HG03103 (cell line): Measurements from ENCODE around the gene POLR1G.
"Not testable (repeated sequence)": the region's sequence is repeated elsewhere in the genome, so short reads cannot be mapped to it uniquely, and the experiment has no call there.

Source experiments
- ATAC-seq: cut with Tn5 transposase; IDR thresholded peaks from one replicate; pipeline ENCODE4 v1.9.1; 2021; ENCODE audit warnings: low read depth; ENCODE audit not compliant: unreplicated experiment

POLR1G gene

DNA sequence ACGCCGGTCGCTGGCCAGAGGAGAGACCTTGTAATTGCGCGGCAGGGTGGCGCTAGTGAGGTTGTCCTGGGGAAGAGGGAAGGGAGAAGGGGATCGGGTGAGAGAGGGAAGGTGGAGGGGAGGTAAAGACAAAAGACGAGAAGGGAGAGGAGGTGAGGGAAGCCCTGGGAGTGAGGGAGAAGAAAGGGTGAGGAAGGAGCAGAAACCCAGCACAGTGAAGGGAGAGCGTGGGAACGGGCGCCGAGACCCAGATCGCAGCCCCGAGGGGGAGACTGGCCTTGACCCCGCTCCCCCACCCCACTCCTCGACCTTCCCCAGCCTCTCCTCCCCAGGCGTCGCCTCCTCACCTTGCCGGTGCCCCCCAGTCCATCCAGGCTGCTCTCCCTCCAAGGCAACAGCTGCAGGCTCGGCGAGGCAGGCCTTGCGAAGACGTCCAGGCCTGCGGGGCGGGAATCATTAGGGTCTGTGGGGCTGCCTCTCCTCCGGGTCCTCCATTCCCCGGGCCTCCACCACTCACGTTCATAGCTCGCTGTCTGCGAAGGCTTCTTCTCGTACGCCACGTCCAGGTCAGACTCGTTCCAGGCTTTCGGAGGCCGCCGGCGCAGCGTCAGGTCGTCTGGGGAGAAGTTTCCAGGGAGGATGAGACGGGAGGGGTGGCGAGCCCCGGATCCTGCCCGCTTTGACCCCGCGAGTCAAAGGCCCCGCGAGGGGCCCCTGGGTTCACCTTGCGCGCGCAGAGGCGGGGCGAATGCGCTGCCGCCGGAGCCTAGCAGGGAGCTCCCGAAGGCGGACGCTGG, 10.4 kb upstream of the POLR1G start:
- ATAC-seq, result no peak

DNA sequence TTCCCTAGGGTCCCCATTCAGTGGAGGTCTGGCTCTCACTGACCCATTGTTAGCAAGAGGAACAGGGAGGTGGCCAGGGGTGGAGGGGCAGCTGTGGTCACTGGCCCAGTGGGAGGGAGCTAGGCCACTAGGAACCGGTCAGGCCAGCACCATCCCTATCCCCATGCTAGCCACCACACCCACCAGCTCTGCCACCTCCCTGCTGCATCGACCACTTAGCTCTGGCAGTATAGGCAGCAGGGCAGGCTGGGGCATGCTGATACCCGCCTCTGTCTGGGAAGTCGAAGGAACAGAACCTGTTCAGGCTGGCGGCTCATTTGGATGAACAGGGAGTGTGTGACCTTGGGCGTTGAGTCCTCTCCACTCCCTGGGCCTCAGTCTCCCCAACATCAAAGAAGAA, 6.3 kb upstream of the POLR1G start:
- ATAC-seq, result no peak

DNA sequence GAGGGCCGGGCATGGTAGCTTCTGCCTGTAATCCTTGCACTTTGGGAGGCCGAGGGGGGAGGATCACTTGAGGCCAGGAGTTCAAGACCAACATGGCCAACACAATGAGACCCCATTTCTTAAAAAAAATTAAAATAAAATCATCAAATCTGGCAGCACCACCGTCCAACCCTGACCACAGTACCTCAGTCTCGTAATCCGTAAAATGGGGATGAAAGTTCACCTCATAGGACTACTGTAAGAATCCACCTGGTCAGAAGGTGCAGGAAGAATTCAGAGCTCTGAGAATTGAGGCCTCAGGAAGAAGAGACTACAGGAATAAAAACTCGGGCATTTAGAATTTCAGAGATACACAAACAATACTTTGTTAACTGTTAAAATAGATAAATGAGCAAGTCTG, 4.6 kb upstream of the POLR1G start:
- no peak for ATAC-seq

DNA sequence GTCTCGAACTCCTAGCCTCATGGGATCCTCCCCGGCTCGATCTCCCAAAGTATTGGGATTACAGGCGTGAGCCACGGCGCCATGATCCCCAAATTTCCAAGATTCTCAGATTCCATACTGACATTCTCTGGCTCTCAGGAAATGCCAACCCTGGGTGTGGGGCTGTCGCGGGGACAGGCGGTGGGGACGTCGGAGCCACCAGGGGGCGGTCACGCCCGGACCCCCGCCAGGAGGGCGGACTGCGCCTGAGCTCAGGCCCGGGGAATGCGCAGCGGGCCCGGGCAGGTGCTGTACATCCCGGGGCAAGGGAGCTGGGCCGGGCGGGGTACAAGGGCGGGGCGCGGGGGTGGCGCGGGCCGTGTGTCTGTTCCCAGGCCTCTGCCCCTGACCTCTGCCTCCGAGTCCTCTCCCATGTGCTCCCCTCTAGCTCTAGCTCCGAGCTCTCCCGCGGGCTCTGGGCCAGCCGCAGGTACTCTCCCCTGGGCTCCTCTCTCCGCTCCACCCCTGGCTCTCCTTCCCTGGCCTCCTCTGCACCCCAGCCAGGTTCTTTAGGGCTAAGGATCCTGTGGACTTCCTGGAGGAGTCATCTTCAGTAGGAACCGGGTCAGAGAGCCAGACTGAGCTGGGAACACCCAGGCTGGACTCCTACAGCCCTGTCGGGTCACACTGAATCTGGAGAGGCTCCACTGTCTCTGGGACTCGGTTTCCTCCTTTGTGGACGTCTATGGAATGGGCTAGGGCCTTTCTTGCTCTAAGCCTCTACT, 4.0 kb upstream of the POLR1G start:
- no peak for ATAC-seq

DNA sequence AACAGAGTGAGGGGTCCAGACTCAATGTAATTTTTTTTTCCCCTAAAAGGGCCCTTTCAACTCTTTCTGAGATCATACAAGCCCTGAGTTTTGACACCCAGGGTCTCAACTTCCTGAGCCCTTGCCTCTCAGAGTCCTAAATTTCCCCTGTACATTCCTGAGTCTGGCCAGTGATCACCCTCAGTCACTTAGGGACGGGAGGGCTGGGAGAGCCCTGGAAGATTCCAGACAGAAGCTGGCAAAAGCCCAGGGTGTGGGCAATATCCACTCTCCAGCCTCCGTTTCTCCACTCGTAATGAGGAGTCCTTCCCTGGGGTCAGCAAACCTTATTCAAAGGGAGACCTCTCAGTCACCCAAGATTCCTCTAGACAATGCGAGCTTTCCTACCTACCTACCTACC, 3.2 kb upstream of the POLR1G start:
- no peak for ATAC-seq

DNA sequence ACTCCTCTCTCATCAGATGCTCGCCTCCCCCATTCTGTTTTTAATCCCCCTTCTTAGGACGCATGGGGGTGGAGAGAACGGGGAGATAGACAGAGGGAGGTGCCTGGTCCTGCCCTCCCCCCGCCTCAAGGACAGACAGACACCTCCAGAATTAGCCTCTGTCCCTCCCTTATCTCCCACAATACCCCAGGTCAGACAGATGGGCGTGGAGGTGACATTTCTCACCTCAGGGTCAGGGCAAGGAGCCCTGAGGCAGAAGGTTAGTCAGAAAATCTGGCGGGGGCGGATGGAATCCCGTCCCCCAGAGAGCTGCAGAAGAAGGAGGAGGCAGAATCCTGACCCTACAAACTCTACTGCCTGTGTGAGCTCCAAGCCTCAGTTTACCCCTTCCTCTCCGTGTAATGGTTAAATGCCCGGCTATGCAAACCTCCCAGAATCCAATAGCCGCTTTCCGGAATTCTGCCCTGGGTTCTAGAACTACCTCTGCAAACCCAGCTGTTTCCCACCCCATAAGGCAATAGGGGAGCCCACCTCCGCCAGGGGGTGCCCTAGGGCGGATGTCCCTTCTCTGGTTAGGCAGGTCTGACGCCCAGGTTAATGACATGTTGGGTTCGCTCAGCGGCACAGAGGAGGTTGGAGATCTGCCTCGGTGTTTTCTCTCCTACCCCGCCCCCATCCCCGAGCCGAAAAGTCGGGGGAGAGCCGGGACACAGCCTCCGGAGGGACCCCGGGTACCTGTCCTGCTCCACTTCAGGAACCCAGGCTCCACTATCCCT, 2.5 kb upstream of the POLR1G start:
- no peak for ATAC-seq

DNA sequence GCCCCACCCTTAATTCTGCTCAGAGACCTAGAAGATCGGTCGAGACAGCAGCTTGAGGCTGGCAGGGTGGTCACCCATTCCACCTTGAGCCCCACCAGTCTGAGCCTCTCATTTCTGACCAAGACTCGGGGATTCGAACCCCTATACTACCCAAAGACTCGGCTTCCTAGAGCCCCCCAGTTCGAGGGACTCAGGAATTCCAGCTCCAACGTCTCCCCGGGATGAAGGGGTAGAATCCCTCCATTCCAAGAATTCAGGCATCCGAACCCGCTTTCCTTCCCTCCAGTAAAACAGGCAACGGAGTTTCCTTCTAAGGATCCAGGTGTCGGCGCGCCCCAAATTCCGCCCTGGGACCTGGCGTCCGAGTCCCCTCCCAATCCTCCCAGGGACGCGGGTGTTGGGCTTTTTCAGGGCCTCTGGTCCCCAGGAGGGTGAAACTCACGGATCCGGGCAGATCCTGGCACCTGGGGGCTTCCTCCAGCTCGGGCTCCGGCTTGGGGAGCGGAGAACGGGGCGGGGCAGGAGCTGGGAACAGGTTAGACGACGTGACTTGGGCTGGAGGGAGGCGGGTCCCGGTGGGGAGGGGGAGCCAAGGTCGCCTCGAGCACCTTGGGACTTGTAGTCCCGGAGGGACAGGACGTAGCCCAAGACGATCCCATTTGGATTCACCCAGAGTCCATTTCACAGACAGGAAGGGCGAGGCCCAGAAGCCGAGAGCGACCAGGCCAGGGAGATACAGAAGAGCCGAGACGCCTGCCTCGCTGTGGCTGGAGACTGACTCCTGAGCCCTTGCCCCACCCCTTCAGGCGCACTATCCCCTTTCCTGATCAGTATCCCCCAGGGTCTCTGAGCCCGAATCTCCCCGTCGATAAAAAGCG, 1.6 kb upstream of the POLR1G start, which contains the start of gene PPP1R13L:
PPP1R13L (minus strand) TSS at position 513 of the 878 bp plus-strand sequence. CDS start 6,751 bp downstream, outside the sequence.
- no peak for ATAC-seq

DNA sequence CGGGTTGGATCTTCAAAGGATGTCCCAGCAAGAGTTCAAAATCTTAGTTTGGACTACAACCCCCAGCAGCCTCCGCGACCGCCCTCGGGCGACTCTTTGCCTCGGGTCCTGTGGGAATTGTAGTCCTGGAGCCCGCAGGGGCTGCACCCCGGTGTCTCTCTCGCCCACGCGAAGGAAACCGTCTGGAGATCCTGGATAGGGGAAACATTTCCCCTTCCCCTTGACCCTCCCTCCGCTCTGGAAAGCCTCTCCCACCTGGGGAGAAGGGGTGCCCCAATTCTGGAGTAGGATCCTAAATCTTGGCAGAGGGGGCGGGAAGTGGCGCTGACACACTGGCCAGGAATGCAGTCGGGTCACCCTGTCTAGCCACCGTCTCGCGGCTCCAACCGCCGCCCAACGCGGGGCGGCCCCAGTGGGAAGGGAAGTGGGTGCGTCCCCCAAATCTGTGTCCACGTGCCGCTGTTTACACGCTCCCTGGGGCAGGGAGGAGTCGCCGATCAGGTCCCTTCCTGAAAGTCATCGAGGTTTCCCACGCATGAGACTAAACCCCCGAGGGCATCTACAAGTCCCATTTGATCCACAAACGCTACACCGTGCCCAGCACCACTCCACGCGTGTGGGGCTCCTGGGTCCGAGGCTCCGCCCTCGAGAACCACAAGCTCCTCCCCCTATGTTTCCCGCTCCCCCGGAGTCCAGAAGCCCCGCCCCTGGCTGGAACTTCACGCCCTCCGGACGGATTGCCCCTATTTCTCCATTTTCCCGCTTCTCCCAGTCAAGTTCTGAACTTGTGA, 814 bp upstream of the POLR1G start:
- ATAC-seq, result peak; percentile 43

DNA sequence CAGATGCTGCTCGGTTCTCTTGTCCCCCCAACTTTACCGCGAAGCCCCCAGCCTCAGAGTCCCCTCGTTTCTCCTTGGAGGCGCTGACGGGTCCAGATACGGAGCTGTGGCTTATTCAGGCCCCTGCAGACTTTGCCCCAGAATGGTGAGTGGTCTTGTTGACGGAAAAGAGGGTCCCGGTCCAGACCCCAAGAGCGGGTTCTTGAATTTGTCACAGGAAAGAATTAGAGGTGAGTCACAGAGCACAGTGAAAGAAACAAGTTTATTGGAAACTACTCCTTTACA, 589 bp downstream of the POLR1G start:
- ATAC-seq, result no peak

DNA sequence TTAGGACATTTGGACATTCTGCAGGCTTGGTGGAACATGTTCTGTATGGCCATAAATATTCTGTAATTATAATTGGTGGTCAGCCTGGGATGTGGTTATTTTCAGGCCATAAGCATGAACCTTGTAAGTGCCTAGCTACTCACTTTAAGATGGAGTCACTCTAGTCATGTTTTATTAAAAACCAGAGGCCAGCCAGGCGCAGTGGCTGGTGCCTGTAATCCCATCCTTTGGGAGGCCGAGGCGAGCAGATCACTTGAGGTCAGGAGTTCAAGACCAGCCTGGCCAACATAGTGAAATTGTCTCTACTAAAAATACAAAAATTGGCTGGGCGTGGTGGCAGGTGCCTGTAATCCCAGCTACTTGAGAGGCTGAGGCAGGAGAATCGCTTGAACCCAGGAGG, 1.1 kb downstream of the POLR1G start:
- ATAC-seq, result not testable (repeated sequence)

DNA sequence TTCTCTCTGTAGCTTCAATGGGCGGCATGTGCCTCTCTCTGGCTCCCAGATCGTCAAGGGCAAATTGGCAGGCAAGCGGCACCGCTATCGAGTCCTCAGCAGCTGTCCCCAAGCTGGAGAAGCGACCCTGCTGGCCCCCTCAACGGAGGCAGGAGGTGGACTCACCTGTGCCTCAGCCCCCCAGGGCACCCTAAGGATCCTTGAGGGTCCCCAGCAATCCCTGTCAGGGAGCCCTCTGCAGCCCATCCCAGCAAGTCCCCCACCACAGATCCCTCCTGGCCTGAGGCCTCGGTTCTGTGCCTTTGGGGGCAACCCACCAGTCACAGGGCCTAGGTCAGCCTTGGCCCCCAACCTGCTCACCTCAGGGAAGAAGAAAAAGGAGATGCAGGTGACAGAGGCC, 1.7 kb downstream of the POLR1G start:
- ATAC-seq, result no peak

DNA sequence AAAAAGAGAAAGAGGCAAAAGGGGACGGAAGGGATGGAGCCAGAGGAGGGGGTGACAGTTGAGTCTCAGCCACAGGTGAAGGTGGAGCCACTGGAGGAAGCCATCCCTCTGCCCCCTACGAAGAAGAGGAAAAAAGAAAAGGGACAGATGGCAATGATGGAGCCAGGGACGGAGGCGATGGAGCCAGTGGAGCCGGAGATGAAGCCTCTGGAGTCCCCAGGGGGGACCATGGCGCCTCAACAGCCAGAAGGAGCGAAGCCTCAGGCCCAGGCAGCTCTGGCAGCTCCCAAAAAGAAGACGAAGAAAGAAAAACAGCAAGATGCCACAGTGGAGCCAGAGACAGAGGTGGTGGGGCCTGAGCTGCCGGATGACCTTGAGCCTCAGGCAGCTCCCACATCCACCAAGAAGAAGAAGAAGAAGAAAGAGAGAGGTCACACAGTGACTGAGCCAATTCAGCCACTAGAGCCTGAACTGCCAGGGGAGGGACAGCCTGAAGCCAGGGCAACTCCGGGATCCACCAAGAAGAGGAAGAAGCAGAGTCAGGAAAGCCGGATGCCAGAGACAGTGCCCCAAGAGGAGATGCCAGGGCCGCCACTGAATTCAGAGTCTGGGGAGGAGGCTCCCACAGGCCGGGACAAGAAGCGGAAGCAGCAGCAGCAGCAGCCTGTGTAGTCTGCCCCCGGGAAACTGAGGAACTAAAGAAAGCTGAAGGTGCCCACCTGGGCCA, 2.5 kb downstream of the POLR1G start:
- no peak for ATAC-seq

DNA sequence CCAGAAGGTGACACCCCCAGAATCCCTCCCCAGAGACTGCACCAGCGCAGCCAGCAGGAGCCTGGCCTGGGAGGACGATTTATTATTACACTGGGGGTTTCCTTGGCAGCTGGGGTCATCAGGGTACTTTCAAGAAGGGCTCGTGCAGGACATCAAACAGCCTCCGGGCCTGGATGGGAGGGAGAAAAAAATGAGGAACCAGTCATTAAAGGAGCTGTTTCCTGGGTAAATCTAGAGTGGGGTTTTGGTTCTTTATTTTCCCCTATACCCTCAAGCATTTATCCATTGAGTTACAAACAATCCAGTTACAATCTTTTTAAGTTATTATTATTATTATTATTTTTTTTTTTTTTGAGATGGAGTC, 3.1 kb downstream of the POLR1G start:
- ATAC-seq, result no peak

DNA sequence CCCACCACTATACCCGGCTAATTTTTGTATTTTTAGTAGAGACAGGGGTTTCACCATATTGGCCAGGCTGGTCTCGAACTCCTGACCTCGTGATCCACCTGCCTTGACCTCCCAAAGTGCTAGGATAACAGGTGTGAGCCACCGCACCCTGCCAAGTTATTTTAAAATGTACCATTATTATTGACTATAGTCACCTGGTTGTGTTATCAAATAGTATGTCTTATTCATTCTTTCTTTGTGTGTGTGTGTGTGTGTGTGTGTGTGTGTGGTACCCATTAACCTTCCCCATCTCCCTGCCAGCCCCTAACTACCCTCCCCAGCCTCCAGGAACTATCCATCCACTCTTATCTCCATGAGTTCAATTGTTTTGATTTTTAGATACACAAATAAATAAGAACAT, 3.9 kb downstream of the POLR1G start:
- not testable (repeated sequence) for ATAC-seq

DNA sequence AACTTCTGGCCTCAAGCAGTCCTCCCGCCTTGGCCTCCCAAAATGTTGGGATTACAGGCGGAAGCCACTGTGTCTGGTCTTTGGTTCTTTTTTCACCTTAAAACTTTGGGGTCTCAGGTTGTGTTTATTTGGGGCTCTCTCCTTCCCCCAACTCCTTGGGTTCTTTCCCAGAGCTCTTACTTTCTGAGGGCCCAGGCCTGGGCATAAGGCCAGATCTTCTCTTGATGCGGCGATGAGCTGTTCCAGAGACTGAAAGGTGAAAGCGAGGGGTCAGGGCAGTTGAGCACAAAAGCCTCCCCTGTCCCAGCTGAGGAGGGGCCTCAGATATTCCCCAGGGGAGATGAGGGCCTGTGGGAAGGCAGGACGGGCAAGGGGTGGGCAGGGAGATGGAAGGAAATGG, 7.1 kb downstream of the POLR1G start:
- ATAC-seq, result no peak

DNA sequence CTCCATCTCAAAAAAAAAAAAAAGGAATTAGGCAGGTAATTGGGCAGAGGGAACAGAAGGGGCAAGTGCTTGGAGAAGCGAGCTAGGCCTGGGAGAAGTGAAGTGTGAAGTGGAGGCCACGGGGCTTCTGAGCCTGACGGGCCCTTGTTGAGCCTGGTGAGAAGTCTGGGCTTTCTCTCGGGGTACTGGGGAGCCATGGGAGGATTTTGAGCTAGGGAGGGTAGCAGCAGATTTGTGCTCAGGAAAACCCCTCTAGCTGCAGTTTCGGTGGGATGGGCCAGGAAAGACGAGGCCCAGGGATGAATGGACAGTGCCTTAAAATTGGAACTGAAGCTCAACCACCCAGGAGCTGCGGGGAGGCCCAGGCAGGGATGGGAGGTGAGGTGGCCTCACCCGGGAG, 8.0 kb downstream of the POLR1G start:
- ATAC-seq, result no peak

DNA sequence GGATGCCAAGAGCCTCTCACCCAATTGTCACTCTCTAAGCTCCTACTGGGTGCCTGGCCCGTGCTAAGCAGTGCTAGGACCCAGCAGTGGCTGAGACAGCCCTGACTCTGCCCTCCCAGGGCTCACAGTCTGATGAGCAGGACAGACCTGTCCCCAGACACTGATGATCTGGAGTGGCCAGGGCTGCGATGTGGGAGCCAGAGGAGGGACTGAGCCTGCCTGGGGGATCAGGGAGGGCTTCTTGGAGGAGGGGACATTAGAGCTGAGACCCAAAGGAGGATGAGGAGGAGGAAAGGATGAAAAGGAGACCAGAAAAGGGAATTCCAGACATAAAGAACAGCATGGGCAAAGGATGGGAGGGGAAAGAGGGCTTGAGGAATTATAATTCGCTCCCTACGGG, 10.7 kb downstream of the POLR1G start:
- ATAC-seq, result no peak

DNA sequence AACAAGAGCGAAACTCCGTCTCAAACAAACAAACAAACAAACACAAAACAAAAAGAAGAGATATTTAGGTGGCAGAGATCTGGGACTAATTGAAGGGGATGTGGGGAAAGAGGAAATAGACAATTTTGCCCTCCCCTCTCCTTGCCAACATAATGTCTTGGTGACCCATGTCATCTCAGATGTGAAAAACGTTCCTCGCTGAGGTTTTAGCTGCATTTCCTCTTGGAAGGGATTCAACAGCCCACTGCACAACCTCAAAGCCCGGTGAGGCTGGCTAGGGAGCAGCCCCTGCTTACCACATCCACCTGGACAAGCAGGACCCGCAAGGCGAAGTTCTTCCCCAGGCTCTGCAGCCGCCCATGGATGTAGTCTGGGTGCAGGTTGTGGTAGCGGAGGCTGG, 12.4 kb downstream of the POLR1G start:
- ATAC-seq, result no peak

DNA sequence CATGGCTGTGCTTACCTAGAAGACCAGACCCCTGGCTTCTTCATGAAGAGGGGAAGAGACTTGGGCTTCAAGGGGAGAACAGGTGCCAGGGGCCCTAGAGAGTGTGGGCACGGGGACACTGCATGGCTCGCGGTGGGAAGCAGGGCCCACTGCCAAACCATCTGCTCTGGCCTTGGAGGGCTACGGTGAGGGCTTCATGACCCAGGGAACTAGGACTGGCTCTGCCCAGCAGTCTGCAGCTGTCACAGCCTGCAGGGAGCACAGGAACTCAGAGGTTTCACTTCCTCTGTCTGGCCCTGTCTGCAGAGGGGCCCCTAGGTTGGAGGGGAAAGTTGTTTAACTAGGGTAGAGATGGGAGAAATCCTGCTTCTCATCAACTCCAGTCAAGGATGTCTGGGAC, 13.0 kb downstream of the POLR1G start:
- peak; percentile 50 for ATAC-seq
